RWPE2 (cell line): ENCODE results near the gene RSU1.
"Not testable (repeated sequence)": the region's sequence is repeated elsewhere in the genome, so short reads cannot be mapped to it uniquely, and the experiment has no call there.

Source experiments
- ATAC-seq: fragments of 200-7000 bp; cut with Tn5 transposase; 3 replicates; pipeline ENCODE4 v1.9.1; 2021; ENCODE audit warnings: low read depth
- DNase-seq: peaks from one replicate; pipeline ENCODE4 v3.0.0-alpha.2; 2020; ENCODE audit warnings: low spot score
- H3K27ac ChIP-seq: fragments of 450-650 bp; 2 replicates; pipeline ENCODE4 v1.5.1; 2017; ENCODE audit warnings: mild to moderate bottlenecking; ENCODE audit not compliant: poor library complexity, severe bottlenecking
- H3K27me3 ChIP-seq: fragments of 250-450 bp; sonication (Bioruptor Pico); 2 replicates; pipeline ENCODE4 v1.5.1; 2021; ENCODE audit warnings: mild to moderate bottlenecking, moderate library complexity; ENCODE audit not compliant: insufficient read depth, poor library complexity, severe bottlenecking
- H3K36me3 ChIP-seq: fragments of 250-450 bp; sonication (Bioruptor Pico); 2 replicates; pipeline ENCODE4 v1.5.1; 2020; ENCODE audit warnings: low read depth, mild to moderate bottlenecking, moderate library complexity
- H3K4me1 ChIP-seq: fragments of 250-450 bp; sonication (Bioruptor Pico); 2 replicates; pipeline ENCODE4 v1.5.1; 2021; ENCODE audit warnings: mild to moderate bottlenecking, moderate library complexity; ENCODE audit not compliant: insufficient read depth, poor library complexity, severe bottlenecking
- H3K4me3 ChIP-seq: fragments of 250-450 bp; sonication (Bioruptor Pico); 2 replicates; pipeline ENCODE4 v1.5.1; 2021; ENCODE audit warnings: mild to moderate bottlenecking, moderate library complexity; ENCODE audit not compliant: severe bottlenecking
- H3K9me3 ChIP-seq: fragments of 250-450 bp; sonication (Bioruptor Pico); 2 replicates; pipeline ENCODE4 v1.5.1; 2021; ENCODE audit warnings: mild to moderate bottlenecking, moderate library complexity; ENCODE audit not compliant: severe bottlenecking
- TF ChIP-seq, protein P1 (sequence below): fragments of 450-650 bp; IDR thresholded peaks from one replicate; pipeline ENCODE4 v1.5.1; 2017; ENCODE audit warnings: mild to moderate bottlenecking, moderate library complexity; ENCODE audit not compliant: poor library complexity, severe bottlenecking

Gene RSU1

GRCh38 chr10:16843252-16843870, 26.1 kb upstream of the RSU1 start:
- Histone ChIP-seq H3K27me3 (no peaks in the 10 kb centered on the region), H3K4me1 (no peaks in the 10 kb centered on the region), H3K4me3 (no peak overlapping the region), H3K27ac (no peak overlapping the region), H3K9me3 (no peaks in the 10 kb centered on the region), H3K36me3 (no peaks in the 10 kb centered on the region)
- DNase-seq = no peak
- ATAC-seq = peak; percentile 58
- TF ChIP-seq, protein P1, sequence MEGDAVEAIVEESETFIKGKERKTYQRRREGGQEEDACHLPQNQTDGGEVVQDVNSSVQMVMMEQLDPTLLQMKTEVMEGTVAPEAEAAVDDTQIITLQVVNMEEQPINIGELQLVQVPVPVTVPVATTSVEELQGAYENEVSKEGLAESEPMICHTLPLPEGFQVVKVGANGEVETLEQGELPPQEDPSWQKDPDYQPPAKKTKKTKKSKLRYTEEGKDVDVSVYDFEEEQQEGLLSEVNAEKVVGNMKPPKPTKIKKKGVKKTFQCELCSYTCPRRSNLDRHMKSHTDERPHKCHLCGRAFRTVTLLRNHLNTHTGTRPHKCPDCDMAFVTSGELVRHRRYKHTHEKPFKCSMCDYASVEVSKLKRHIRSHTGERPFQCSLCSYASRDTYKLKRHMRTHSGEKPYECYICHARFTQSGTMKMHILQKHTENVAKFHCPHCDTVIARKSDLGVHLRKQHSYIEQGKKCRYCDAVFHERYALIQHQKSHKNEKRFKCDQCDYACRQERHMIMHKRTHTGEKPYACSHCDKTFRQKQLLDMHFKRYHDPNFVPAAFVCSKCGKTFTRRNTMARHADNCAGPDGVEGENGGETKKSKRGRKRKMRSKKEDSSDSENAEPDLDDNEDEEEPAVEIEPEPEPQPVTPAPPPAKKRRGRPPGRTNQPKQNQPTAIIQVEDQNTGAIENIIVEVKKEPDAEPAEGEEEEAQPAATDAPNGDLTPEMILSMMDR = peak; percentile 81

GRCh38 chr10:16835228-16835627, 18.0 kb upstream of the RSU1 start:
- DNase-seq (no peak), ATAC-seq (no peak)
- peaks cover 4% of the 10 kb centered on the region for H3K4me1 ChIP-seq
- H3K9me3 ChIP-seq = no peaks in the 10 kb centered on the region
- no peak overlapping the region for H3K27ac ChIP-seq
- no peak overlapping the region for H3K4me3 ChIP-seq
- no peaks in the 10 kb centered on the region for H3K36me3 ChIP-seq
- TF ChIP-seq, protein P1 = no peak
- no peaks in the 10 kb centered on the region for H3K27me3 ChIP-seq

GRCh38 chr10:16832351-16833080, 15.3 kb upstream of the RSU1 start:
- TF ChIP-seq, protein P1 = no peak
- Histone ChIP-seq H3K27ac (peak overlapping the region; percentile 37), H3K4me3 (no peak overlapping the region), H3K27me3 (no peaks in the 10 kb centered on the region), H3K4me1 (peaks cover 4% of the 10 kb centered on the region), H3K36me3 (no peaks in the 10 kb centered on the region), H3K9me3 (no peaks in the 10 kb centered on the region)
- DNase-seq (no peak), ATAC-seq (peak; percentile 75)

DNA sequence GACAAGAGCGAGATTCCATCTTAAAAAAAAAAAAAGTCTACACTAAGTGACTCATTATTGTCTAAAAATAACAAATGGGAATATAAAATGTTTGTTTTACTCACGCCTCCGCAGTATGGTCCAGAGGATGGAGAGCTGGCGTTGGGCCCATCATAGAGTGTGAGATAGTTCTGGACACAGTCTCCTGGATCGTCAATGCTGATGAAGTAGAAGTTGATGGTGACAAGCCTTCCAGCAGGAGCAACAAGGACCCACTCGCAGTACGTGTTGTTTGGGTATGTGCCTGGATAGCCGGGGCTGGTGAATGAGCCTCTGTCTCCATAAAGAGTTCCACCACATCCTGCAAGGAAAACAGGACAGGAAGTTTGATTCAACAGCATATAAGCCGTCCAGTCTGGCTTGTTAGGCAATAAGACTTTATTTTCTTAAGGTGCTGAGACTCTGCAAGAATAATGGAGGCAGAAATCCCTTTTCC, 11.5 kb upstream of the RSU1 start:
- Histone ChIP-seq H3K9me3 (no peaks in the 10 kb centered on the region), H3K36me3 (no peaks in the 10 kb centered on the region), H3K27me3 (no peaks in the 10 kb centered on the region), H3K4me3 (no peak overlapping the region), H3K27ac (no peak overlapping the region), H3K4me1 (peaks cover 4% of the 10 kb centered on the region)
- DNase-seq (no peak), ATAC-seq (peak; percentile 55)
- TF ChIP-seq, protein P1 = no peak

DNA sequence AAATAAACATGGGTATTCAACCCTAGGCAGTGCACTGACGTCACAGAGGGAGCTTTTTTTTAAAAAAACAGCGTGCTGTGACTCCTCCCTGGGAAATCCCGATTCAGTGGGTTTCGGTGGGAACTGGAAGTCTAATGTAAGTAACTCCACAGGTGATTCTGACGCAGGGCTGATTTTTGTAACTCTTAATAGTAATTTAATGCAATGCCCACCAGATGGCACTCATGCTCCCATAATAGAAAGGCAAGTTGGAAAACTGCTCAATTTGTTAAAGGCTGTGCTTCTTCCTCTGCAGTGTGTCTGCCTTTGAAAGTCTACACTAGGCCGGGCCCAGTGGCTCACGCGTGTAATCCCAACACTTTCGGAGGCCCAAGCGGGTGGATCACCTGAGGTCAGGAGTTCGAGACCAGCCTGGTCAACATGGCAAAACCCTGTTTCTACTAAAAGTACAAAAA, 10.9 kb upstream of the RSU1 start:
- Histone ChIP-seq H3K4me1 (peaks cover 4% of the 10 kb centered on the region), H3K36me3 (no peaks in the 10 kb centered on the region), H3K27ac (no peak overlapping the region), H3K4me3 (no peak overlapping the region), H3K9me3 (no peaks in the 10 kb centered on the region), H3K27me3 (no peaks in the 10 kb centered on the region)
- TF ChIP-seq, protein P1 = peak; percentile 78
- no peak for DNase-seq
- ATAC-seq = peak; percentile 59; the same call in 2 of the 3 replicates

GRCh38 chr10:16827474-16827873, 10.2 kb upstream of the RSU1 start:
- not testable (repeated sequence) for ATAC-seq, DNase-seq

More at GRCh38 chr10:16827474-16827873, 10.2 kb upstream of the RSU1 start:
- H3K36me3 ChIP-seq, H3K4me1 ChIP-seq, H3K27ac ChIP-seq, H3K9me3 ChIP-seq, H3K27me3 ChIP-seq, H3K4me3 ChIP-seq: not testable (repeated sequence)
